GM19238 (cell line): ENCODE measurements around the gene SP100.
"Not testable (repeated sequence)": the region's sequence is repeated elsewhere in the genome, so short reads cannot be mapped to it uniquely, and the experiment has no call there.

Experiments
- DNase-seq: peaks from one replicate; pipeline ENCODE4 v3.0.0; 2011; ENCODE audit warnings: low spot score; ENCODE audit not compliant: insufficient read length

Gene SP100

DNA sequence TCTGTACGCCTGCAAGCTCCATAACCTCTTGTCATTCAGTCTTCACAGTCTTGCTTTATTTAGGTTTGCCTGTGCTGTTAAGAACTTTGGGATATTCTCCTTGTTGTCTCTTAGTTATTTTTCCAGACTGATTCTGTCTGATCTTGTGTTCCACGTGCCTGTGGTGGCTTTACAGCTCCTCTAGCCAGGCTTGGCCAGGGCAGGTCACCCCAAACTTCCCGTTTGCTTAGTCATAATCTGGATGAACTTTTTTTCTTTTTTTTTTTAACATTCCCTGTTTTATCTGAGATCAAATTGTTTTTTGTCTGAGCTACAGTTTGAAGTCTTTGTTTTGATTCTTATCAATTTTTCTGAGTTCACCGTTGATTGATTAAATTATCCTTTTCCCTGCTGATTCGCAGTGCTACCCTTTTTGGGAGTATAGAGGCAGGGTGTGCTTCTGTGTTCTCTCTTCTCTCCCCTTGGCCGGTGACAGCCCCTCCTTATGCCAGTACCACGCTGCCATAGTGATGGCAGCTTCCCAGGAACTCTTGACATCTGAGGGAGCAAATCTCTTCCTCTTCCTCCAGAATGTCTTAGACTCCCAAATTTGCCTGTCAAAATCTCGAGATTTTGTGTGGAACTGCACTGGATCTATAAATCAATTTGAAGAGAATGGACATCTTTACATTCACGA lies 2.5 kb downstream of the SP100 start:
- DNase-seq, result no peak

DNA sequence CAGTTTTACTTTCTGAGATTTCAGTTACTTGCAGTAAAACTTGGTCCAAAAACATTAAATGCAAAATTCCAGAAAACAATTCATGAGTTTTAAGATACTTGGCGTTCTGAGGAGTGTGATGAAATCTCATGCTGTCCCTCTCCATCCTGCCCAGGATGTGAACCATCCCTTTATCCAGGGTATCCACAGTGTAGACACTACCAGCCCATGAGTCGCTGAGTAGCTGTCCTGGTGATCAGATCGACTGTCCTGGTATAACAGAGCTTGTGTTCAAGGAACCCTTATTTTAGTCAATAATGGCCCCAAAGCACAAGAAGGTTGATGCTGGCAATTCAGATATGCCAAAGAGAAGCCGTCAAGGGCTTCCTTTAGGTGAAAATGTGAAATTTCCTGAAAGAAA lies 3.2 kb downstream of the SP100 start:
- DNase-seq, result no peak

DNA sequence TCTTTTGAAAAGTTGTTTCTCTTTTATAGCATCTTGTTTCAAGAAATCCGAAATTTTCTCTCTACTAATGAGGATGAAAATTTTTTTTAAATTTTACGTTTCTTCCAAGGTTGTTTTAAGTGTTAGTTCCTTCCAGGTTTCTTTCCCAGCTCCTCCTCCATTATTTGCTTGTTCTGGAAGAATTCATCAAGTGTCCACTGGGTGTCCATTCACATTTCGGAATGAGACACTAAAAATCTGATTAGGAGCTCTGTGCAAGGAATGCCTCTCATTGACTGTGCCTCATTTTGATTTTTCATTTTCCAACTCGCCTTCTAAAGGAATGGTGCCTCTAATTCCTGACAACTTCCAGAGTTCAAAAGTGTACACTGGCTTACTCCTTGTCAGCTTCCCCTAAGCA lies 6.1 kb downstream of the SP100 start:
- no peak for DNase-seq

DNA sequence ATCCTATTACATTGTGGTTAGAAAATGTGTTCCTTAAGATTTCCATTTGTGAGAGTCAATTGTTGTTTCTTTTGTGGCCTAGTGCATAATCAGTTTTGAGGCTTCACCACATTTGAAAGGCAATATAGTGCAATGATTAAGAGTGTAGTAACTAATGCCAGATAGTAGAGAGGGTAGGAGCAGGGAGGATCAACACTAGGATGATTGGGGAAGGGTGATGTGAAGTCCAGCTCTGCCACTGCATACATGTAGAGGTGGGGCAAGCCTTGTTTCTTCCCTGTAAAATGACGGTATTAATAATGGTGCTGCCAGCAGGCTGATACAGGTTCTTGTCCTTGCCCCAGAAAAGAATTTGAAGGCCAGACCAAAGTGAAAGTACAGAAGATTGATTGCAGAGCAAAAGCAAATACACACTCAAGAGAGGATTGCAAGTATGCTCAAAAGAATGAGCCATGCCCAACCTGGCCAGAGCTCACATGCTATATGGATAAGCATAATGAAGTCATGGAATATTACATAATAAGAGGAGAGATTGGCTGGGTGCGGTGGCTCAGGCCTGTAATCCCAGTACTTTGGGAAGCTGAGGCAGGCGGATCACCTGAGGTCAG lies 8.0 kb downstream of the SP100 start:
- DNase-seq, result no peak

- DNase-seq, result no peak
Observed at GRCh38 chr2:230425377-230425776, 9.4 kb downstream of the SP100 start.

GRCh38 chr2:230429513-230429912 lies 13.5 kb downstream of the SP100 start:
- no peak for DNase-seq

DNA sequence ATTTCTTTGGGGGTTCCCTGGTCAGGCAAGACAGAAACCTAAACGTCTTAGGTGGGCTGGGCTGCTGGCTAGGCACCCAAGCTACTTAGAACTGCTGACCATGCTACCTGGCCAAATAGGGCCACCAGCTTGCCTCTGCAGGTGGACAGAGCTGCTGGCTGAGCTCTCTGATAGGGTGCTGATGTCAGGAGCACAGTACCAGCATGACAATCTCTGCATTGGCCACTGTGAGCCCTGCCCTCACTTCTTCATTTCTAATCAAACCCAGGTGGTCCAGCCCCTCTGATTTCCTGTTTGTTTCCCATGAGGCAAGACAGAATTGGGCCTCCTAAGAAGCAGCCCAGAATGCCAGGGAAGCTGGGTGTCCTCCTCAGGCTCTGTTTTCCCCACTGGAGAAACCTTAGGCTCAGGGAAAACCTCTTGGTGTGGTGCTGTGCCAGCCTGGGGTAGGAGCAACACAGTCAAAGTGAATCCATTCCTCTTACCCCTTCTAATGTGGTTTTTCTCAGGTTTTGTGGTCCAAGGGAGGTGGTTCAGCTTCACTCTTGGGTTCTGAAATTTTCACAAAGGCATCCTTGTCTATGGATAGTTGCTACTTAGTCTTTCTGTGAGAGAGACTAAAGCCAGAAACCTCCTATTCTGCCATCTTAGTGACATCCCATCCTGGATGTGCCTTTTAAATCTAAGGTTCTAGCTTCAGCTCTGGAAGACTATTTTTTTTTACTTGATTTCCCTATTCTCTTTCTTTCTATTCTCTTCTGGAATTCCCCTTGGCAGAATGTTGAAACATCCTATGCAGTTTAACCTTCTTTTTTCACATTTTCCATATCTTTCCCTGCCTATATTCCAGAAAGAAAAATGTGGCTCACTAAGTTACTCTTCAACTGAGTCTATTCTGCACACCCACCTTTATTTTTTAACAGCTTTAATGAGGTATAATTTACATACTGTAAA lies 15.2 kb downstream of the SP100 start:
- no peak for DNase-seq

- no peak for DNase-seq
Observed at GRCh38 chr2:230434677-230435324, 18.8 kb downstream of the SP100 start.

DNA sequence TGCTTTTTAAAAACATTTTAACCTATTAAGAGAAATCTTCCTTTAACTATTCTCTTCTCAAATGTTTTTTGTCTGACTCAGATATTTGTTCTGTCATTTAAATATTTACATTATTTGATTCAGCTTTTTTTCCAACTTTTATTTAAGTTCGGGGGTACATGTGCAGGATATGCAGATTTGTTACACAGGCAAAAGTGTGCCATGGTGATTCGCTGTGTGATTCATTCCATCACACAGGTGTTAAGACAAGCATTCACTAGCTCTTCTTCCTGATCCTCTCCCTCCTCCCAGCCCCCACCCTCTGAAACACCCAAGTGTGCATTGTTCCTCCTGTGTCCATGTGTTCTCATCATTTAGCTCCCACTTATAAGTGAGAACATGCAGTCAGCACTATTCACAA lies 19.4 kb downstream of the SP100 start:
- no peak for DNase-seq

GRCh38 chr2:230439121-230439520 lies 23.1 kb downstream of the SP100 start:
- not testable (repeated sequence) for DNase-seq

- DNase-seq, result no peak
Observed at GRCh38 chr2:230439590-230439989, 23.6 kb downstream of the SP100 start.

DNA sequence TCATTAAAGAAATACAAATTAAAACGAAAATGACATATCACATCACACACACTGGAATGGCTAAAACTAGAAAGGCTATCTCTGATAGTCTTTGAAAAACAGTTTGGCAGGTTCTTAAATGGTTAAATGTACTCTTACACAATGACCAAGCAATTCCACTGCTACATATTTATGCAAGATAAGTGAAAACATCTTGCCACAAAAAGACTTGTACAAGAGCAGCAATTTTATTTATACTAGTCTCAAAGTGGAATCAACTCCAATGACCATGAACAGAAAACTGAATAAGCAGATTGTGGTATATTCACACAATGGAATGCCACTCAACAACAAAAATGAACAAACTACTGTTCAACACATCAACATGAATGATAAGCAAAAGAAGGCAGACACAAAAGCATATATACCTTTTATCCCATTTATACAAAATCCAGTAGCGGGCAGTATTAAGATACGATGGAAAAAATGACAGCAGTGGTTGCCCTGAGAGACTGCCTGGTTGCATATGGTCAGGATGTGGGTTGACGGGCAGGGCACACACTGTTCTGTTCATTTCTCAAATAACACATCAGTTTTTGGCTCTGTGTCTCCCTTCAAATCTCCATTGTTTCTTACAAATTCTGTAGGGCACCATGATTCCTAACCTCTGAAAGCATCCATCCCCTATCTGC lies 25.4 kb downstream of the SP100 start:
- DNase-seq, result no peak

- no peak for DNase-seq
Observed at GRCh38 chr2:230443541-230443940, 27.5 kb downstream of the SP100 start.

DNA sequence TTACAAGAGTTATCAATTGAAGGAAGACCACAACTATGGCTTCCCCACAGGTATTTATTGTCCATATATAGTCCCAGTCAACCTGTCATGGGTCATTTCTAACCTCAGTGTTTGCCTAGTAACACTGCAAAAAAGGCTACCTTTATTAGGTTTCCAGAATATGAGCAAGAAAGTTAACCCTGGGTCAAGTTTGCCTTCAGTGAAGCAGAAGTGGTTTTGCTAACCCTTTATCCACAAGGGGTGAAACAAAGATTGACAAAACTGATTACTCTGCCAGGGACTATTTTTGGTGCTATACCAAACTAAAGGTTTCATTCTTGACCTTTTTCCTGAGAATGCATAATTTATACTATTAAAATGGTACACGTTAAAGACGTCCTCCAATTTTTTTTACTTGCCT lies 28.8 kb downstream of the SP100 start:
- no peak for DNase-seq

DNA sequence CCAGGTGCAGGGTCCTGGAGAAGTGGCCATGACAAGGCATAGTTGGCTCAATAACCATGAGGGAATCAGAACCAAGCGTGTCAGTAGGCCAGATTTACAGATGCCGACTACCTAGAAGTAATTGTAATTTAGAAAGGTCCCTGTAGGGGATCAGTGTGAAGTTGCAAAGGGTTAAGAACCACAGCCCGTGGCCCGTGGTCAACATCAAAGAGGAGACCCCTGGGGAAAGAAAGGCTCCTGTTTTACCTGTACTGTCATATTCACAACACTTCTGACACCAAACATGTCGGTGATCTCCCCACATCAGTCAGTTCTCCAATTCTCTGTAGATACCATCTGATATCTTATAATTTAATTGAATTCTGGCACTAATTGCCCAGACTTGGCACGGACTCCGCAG lies 31.0 kb downstream of the SP100 start:
- DNase-seq, result no peak

DNA sequence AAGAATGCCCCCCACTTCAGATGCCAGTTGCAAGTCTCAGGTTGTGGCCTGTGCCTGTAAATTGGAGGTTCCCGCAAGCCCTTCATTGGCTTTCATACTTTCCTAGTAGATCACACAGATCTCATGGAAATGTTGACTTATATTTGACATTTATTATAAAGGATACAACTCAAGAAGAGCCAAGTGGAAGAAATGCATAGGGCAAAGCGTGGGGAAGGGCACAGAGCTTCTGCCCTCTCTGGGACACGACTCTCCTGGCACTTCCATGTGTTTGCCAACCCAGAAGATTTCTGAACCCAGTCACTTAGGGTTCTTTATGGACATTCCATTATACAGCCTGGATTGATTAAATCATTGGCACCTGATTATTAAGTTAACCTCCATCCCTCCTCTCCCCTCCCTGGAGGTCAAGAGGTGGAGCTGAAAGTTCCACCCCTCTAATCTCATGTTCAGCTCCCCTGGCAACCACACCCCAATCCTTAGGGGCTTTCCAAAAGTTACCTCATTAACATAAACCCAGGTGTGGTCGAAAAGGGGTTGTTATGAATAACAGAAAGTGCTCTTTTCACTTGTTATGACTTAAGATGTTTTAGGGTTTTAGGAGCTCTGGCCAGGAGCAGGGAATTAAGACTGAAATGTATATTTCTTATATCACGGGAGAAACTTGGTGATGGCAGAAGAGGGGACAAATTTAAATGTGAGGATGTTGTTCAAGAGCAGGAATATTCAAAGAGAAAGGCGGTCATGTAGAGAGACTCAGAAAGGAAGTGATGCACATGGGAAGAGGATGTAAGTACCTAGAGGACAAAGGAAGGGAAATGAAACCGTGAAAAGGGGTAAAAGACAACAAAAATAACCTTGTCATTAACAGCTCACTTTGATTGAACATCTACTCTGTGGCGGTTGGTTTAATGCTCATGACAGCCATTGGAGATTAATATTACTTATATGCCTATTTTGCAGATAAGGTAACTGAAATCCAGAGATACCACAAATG lies 31.8 kb downstream of the SP100 start:
- DNase-seq, result peak; percentile 36

DNA sequence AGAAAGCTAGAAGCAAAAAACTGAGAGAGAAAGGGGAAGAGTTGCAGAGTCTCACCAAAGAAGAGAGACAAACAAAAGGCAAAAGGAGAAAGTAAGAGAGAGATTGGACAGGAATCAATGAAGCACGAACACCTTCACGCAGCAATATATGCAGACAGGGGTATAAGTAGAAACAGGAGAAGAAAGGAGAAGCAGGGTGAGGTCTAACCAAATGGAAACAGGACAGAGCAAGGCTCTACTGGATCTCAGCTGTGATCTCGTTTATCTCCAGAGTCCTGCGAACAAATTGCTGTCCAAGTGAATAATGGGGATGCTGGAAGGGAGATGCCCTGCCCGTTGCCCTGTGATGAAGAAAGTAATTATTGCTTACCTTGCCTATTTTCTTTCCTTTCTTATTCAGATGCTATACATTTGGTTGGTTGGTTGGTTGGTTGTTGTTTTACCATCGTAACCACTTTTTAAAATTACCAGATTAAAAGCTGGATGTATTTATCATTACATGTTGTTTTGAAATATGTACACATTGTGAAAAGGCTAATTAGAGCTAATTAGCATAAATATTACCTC lies 34.0 kb downstream of the SP100 start:
- no peak for DNase-seq

- DNase-seq, result no peak
Observed at GRCh38 chr2:230453006-230453405, 37.0 kb downstream of the SP100 start.

GRCh38 chr2:230455005-230455684 lies 39.1 kb downstream of the SP100 start:
- no peak for DNase-seq
